HepG2 (cell line): Measurements from ENCODE around the gene TADA2B. TPM values are rescaled to one million over a fixed set of nuclear protein-coding genes. Genes with fewer than 3 reads are reported as not detected.

Experiments
- CREB1 ChIP-seq, 2 experiments: fragments of 450-650 bp in 1 of 2; IDR thresholded peaks; 2 replicates each; pipeline ENCODE4 v1.6.1; 2016 to 2017; ENCODE audit warnings: control low read depth in 1 of 2, mild to moderate bottlenecking in 1 of 2, missing compliant biosample characterization in 1 of 2, missing genetic modification characterization in 1 of 2
- DNMT1 ChIP-seq: sonication (generic); formaldehyde crosslinking; IDR thresholded peaks from 2 replicates; pipeline ENCODE4 v1.5.1; 2020; ENCODE audit warnings: mild to moderate bottlenecking, missing genetic modification reagents
- EZH2 ChIP-seq: conservative IDR thresholded peaks from 2 replicates; pipeline ENCODE4 v1.6.1; 2012; ENCODE audit warnings: mild to moderate bottlenecking, low read depth, low read length, moderate library complexity
- FIP1L1 ChIP-seq: fragments of 200-400 bp; formaldehyde crosslinking; IDR thresholded peaks from 2 replicates; pipeline ENCODE4 v1.6.1; 2018; ENCODE audit warnings: low read depth, mild to moderate bottlenecking, low read length, moderate library complexity, borderline replicate concordance; ENCODE audit not compliant: insufficient read depth
- FOSL1 ChIP-seq: sonication (generic); formaldehyde crosslinking; IDR thresholded peaks from 2 replicates; pipeline ENCODE4 v1.9.0; 2021; ENCODE audit warnings: missing genetic modification reagents, borderline replicate concordance
- GTF3A ChIP-seq: sonication (generic); formaldehyde crosslinking; conservative IDR thresholded peaks from 2 replicates; pipeline ENCODE4 v1.4.0; 2020; ENCODE audit warnings: mild to moderate bottlenecking, missing genetic modification reagents
- IRX3 ChIP-seq: sonication (generic); formaldehyde crosslinking; IDR thresholded peaks from 2 replicates; pipeline ENCODE4 v1.8.1; 2023; ENCODE audit warnings: mild to moderate bottlenecking, low read depth, missing genetic modification reagents, borderline replicate concordance
- MTF1 ChIP-seq: sonication (generic); formaldehyde crosslinking; IDR thresholded peaks from 2 replicates; pipeline ENCODE4 v1.5.0; 2020; ENCODE audit warnings: missing genetic modification reagents
- NR2C2 ChIP-seq: sonication (generic); formaldehyde crosslinking; IDR thresholded peaks from 2 replicates; pipeline ENCODE4 v1.4.0; 2020; ENCODE audit warnings: missing genetic modification reagents, mild to moderate bottlenecking, moderate library complexity, borderline replicate concordance
- NR2F6 ChIP-seq, 2 experiments: IDR thresholded peaks; 2 replicates each; pipeline ENCODE4 v1.6.1; 2016; ENCODE audit warnings: antibody characterized with exemption in 1 of 2, mild to moderate bottlenecking in 1 of 2
- PTBP1 ChIP-seq: fragments of 200-400 bp; formaldehyde crosslinking; IDR thresholded peaks from 2 replicates; pipeline ENCODE4 v1.6.1; 2018; ENCODE audit warnings: low read length, low read depth; ENCODE audit not compliant: poor library complexity, severe bottlenecking
- SAP130 ChIP-seq: IDR thresholded peaks from 2 replicates; pipeline ENCODE4 v1.6.1; 2016; ENCODE audit warnings: low read depth
- SIN3A ChIP-seq: IDR thresholded peaks from 2 replicates; pipeline ENCODE4 v1.6.1; 2011; ENCODE audit warnings: low read depth, mild to moderate bottlenecking, control low read depth, low read length, borderline replicate concordance
- SIX1 ChIP-seq: sonication (generic); formaldehyde crosslinking; IDR thresholded peaks from 2 replicates; pipeline ENCODE4 v1.4.0; 2020; ENCODE audit warnings: missing genetic modification reagents, borderline replicate concordance
- SOX6 ChIP-seq, 2 experiments: fragments of 450-650 bp in 1 of 2; sonication (generic) in 1 of 2; formaldehyde crosslinking in 1 of 2; IDR thresholded peaks; 2 replicates each; pipeline versions ENCODE4 v1.4.0 to v1.6.1; 2017 to 2020; ENCODE audit warnings: antibody characterized with exemption in 1 of 2, mild to moderate bottlenecking in 1 of 2, missing genetic modification reagents in 1 of 2
- U2AF1 ChIP-seq: fragments of 200-400 bp; formaldehyde crosslinking; optimal IDR thresholded peaks from 2 replicates; pipeline ENCODE3; 2017; ENCODE audit warnings: mild to moderate bottlenecking, low read depth, low read length
- ZFP36 ChIP-seq: fragments of 150-350 bp; IDR thresholded peaks from 2 replicates; pipeline ENCODE4 v1.6.1; 2018; ENCODE audit warnings: borderline replicate concordance, low read length, low read depth; ENCODE audit not compliant: partially characterized antibody
- ZNF326 ChIP-seq: sonication (generic); formaldehyde crosslinking; IDR thresholded peaks from 2 replicates; pipeline ENCODE4 v1.4.0; 2020; ENCODE audit warnings: missing genetic modification reagents, borderline replicate concordance
- ZNF350 ChIP-seq: sonication (generic); formaldehyde crosslinking; IDR thresholded peaks from 2 replicates; pipeline ENCODE4 v1.4.0; 2020; ENCODE audit warnings: mild to moderate bottlenecking, low read depth, missing genetic modification reagents, borderline replicate concordance
- ZNF367 ChIP-seq: sonication (generic); formaldehyde crosslinking; IDR thresholded peaks from 2 replicates; pipeline ENCODE4 v1.4.0; 2020; ENCODE audit warnings: missing genetic modification reagents, borderline replicate concordance
- ZNF446 ChIP-seq: sonication (generic); formaldehyde crosslinking; IDR thresholded peaks from 2 replicates; pipeline ENCODE4 v1.5.0; 2020; ENCODE audit warnings: mild to moderate bottlenecking, missing genetic modification reagents
- ZNF629 ChIP-seq: sonication (generic); formaldehyde crosslinking; conservative IDR thresholded peaks from 2 replicates; pipeline ENCODE4 v1.5.0; 2020; ENCODE audit warnings: missing genetic modification reagents
- polyA plus RNA-seq, 8 experiments: library from polyadenylated mRNA; depleted of rRNA in 3 of 8; stranded (reverse) in 7 of 8; unstranded in 1 of 8; fragments of >200 nt; fragmentation: Illumina TruSeq in 4 of 8; extraction: Trizol in 4 of 8; gene quantifications; 2 replicates each; pipeline versions ENCODE4 v1.2.1 to v1.2.3, GENCODE V29; 2011 to 2016; ENCODE audit warnings: low read depth in 4 of 8, missing spikeins in 1 of 8, mixed read lengths in 1 of 8; ENCODE audit not compliant: insufficient read depth in 1 of 8
- total RNA-seq, 5 experiments: library from RNA; depleted of rRNA; stranded (reverse); fragments of >200 nt; fragmentation: Illumina TruSeq; extraction: Trizol; gene quantifications; 2 replicates each; pipeline ENCODE4 v1.2.3, GENCODE V29; 2016; ENCODE audit warnings: low read depth in 1 of 5
- TF ChIP-seq, protein P1 (sequence below): sonication (generic); formaldehyde crosslinking; IDR thresholded peaks from 2 replicates; pipeline ENCODE4 v1.5.0; 2020; ENCODE audit warnings: mild to moderate bottlenecking, missing genetic modification reagents, moderate library complexity
- TF ChIP-seq, protein P2 (sequence below): sonication (generic); formaldehyde crosslinking; IDR thresholded peaks from 2 replicates; pipeline ENCODE4 v1.5.1; 2020; ENCODE audit warnings: mild to moderate bottlenecking, missing genetic modification reagents, borderline replicate concordance
- TF ChIP-seq, protein P3 (sequence below): sonication (generic); formaldehyde crosslinking; IDR thresholded peaks from 2 replicates; pipeline ENCODE4 v1.8.0; 2022; ENCODE audit warnings: low read depth, missing genetic modification reagents
- TF ChIP-seq, protein P4 (sequence below): IDR thresholded peaks from 2 replicates; pipeline ENCODE4 v1.6.1; 2016

Gene TADA2B
- total and polyA plus RNA-seq, 2 of the 13 experiments (the other 11 are each of a cell fraction or from before 2014, with no cell fraction given), result 4.6 to 8.9 TPM

DNA sequence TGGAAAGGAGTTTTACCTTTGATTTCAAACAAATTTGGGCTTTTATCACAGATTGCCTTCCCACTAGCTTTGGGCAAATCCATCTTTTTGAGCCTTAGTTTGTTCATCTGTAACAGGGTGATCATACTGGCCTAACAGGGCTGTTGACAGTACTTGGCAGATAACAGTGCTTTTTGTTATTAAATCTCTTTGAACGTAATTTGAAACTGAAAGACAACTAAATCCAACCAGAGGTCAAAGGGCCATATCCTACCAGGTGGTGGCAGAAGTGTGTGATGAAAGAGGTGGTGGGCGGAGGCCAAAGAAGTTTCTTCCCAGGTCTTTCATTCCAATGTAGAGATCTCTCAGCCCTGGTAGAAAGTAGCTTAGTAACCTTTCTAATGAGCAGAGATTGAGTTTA is 35.2 kb upstream of the TADA2B start (continued):
- TF ChIP-seq NR2F6 (IDR thresholded peaks at IDR 0.05) (peak; percentile 72), NR2F6 (CRISPR knock-in tag; IDR thresholded peaks at IDR 0.05) (peak; percentile 78), SIX1 (CRISPR knock-in tag) (peak; percentile 66; the same call in 1 of the 2 replicates), FOSL1 (no peak), EZH2 (no peak), ZNF350 (CRISPR knock-in tag) (no peak), CREB1 (IDR thresholded peaks at IDR 0.05) (no peak), CREB1 (CRISPR knock-in tag; IDR thresholded peaks at IDR 0.05) (no peak), MTF1 (CRISPR knock-in tag) (no peak), IRX3 (CRISPR knock-in tag) (no peak), ZNF326 (CRISPR knock-in tag) (no peak), ZNF446 (CRISPR knock-in tag) (no peak), SIN3A (0 out of 2 replicates have a peak, but pooled peaks have one; percentile 28), NR2C2 (CRISPR knock-in tag) (peak; percentile 77), FIP1L1 (no peak), GTF3A (no peak), DNMT1 (no peak), ZNF629 (CRISPR knock-in tag) (peak; percentile 81), ZNF367 (CRISPR knock-in tag) (no peak), PTBP1 (no peak), ZFP36 (no peak), SOX6 (IDR thresholded peaks at IDR 0.05) (no peak), SOX6 (CRISPR knock-in tag; IDR thresholded peaks at IDR 0.05) (0 out of 2 replicates have a peak, but pooled peaks have one; percentile 16), U2AF1 (no peak), SAP130 (peak; percentile 51; the same call in 1 of the 2 replicates)
- TF ChIP-seq, protein P1, sequence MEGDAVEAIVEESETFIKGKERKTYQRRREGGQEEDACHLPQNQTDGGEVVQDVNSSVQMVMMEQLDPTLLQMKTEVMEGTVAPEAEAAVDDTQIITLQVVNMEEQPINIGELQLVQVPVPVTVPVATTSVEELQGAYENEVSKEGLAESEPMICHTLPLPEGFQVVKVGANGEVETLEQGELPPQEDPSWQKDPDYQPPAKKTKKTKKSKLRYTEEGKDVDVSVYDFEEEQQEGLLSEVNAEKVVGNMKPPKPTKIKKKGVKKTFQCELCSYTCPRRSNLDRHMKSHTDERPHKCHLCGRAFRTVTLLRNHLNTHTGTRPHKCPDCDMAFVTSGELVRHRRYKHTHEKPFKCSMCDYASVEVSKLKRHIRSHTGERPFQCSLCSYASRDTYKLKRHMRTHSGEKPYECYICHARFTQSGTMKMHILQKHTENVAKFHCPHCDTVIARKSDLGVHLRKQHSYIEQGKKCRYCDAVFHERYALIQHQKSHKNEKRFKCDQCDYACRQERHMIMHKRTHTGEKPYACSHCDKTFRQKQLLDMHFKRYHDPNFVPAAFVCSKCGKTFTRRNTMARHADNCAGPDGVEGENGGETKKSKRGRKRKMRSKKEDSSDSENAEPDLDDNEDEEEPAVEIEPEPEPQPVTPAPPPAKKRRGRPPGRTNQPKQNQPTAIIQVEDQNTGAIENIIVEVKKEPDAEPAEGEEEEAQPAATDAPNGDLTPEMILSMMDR (CRISPR knock-in tag), result peak; percentile 42
- TF ChIP-seq, protein P2, sequence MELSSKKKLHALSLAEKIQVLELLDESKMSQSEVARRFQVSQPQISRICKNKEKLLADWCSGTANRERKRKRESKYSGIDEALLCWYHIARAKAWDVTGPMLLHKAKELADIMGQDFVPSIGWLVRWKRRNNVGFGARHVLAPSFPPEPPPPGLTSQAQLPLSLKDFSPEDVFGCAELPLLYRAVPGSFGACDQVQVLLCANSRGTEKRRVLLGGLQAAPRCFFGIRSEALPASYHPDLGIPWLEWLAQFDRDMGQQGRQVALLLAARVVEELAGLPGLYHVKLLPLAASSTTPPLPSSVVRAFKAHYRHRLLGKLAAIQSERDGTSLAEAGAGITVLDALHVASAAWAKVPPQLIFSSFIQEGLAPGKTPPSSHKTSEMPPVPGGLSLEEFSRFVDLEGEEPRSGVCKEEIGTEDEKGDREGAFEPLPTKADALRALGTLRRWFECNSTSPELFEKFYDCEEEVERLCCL (CRISPR knock-in tag), result no peak
- TF ChIP-seq, protein P3, sequence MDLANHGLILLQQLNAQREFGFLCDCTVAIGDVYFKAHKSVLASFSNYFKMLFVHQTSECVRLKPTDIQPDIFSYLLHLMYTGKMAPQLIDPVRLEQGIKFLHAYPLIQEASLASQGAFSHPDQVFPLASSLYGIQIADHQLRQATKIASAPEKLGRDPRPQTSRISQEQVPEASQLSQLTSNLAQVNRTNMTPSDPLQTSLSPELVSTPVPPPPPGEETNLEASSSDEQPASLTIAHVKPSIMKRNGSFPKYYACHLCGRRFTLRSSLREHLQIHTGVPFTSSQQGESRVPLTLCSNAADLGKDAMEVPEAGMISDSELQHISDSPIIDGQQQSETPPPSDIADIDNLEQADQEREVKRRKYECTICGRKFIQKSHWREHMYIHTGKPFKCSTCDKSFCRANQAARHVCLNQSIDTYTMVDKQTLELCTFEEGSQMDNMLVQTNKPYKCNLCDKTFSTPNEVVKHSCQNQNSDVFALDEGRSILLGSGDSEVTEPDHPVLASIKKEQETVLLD, result no peak
- TF ChIP-seq, protein P4, sequence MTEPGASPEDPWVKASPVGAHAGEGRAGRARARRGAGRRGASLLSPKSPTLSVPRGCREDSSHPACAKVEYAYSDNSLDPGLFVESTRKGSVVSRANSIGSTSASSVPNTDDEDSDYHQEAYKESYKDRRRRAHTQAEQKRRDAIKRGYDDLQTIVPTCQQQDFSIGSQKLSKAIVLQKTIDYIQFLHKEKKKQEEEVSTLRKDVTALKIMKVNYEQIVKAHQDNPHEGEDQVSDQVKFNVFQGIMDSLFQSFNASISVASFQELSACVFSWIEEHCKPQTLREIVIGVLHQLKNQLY (CRISPR knock-in tag), result no peak
